IMR-90 (cell line): ENCODE data around the gene SHB. TPM values are rescaled to one million over a fixed set of nuclear protein-coding genes. Genes with fewer than 3 reads are reported as not detected.

ENCODE experiments used
- ATAC-seq: fragments of 200-7000 bp; cut with Tn5 transposase; 2 replicates; pipeline ENCODE4 v1.9.1; 2020; ENCODE audit warnings: low read depth, mild to moderate bottlenecking, moderate library complexity
- BruUV-seq: library from RNA; stranded (reverse); fragments of 400-500 nt; replicated peaks from 2 replicates; lab custom pipeline; 2021; lab: Mats Ljungman, UMichigan
- CTCF ChIA-PET: fragments of 300-600 bp; formaldehyde crosslinking; extraction: SDS; loops from one replicate; lab custom pipeline; 2021; ENCODE audit warnings: antibody characterized with exemption; lab: Yijun Ruan, JAX
- POLR2A ChIA-PET: fragments of 300-600 bp; sonication (Branson Sonifier 250); formaldehyde crosslinking; loops from one replicate; lab custom pipeline; 2022; ENCODE audit warnings: antibody characterized with exemption; ENCODE audit not compliant: unreplicated experiment; lab: Charles Lee
- DNase-seq: peaks from one replicate; pipeline ENCODE4 v3.0.0; 2013
- H2AFZ ChIP-seq: replicated peaks from 2 replicates; pipeline ENCODE3; 2013; ENCODE audit warnings: low read length, mild to moderate bottlenecking; ENCODE audit not compliant: poor library complexity
- H2AK5ac ChIP-seq: 2 replicates; pipeline ENCODE4 v1.6.1; 2013; ENCODE audit warnings: low read depth, low read length, inconsistent platforms
- H2AK9ac ChIP-seq: replicated peaks from 2 replicates; pipeline ENCODE3; 2013; ENCODE audit warnings: mild to moderate bottlenecking, low read depth, low read length, moderate library complexity; ENCODE audit not compliant: poor library complexity
- H2BK120ac ChIP-seq: 2 replicates; pipeline ENCODE4 v1.6.1; 2013; ENCODE audit warnings: low read depth, low read length, inconsistent platforms
- H2BK15ac ChIP-seq: 3 replicates; pipeline ENCODE4 v1.6.1; 2013; ENCODE audit warnings: low read depth, low read length, inconsistent platforms
- H2BK20ac ChIP-seq: 2 replicates; pipeline ENCODE4 v1.6.1; 2013; ENCODE audit warnings: low read depth, mild to moderate bottlenecking, inconsistent platforms, low read length, moderate library complexity
- H2BK5ac ChIP-seq: 2 replicates; pipeline ENCODE4 v1.6.1; 2013; ENCODE audit warnings: mild to moderate bottlenecking, low read depth, low read length, inconsistent platforms; ENCODE audit not compliant: poor library complexity, severe bottlenecking
- H3K14ac ChIP-seq: replicated peaks from 2 replicates; pipeline ENCODE4 v1.6.1; 2013; ENCODE audit warnings: low read depth, low read length, inconsistent platforms
- H3K18ac ChIP-seq: 2 replicates; pipeline ENCODE4 v1.6.1; 2013; ENCODE audit warnings: low read depth, low read length, control low read depth
- H3K23ac ChIP-seq: 2 replicates; pipeline ENCODE4 v1.6.1; 2013; ENCODE audit warnings: low read depth, low read length, inconsistent platforms
- H3K27ac ChIP-seq: 2 replicates; pipeline ENCODE4 v1.5.1; 2013; ENCODE audit warnings: mild to moderate bottlenecking, control low read depth, low read length; ENCODE audit not compliant: insufficient read depth
- H3K27me3 ChIP-seq: 2 replicates; pipeline ENCODE4 v1.6.1; 2013; ENCODE audit warnings: low read length; ENCODE audit not compliant: control insufficient read depth, insufficient read depth
- H3K36me3 ChIP-seq: 2 replicates; pipeline ENCODE4 v1.6.1; 2013; ENCODE audit warnings: low read length, mixed read lengths; ENCODE audit not compliant: control insufficient read depth, insufficient read depth
- H3K4ac ChIP-seq: 2 replicates; pipeline ENCODE4 v1.6.1; 2013; ENCODE audit warnings: low read depth, low read length, inconsistent platforms
- H3K4me1 ChIP-seq: 2 replicates; pipeline ENCODE4 v1.6.1; 2013; ENCODE audit warnings: low read length, mixed read lengths; ENCODE audit not compliant: control insufficient read depth, insufficient read depth
- H3K4me2 ChIP-seq: 2 replicates; pipeline ENCODE4 v1.6.1; 2013; ENCODE audit warnings: low read depth, mild to moderate bottlenecking, control low read depth, low read length, moderate library complexity
- H3K4me3 ChIP-seq: 2 replicates; pipeline ENCODE4 v1.5.1; 2013; ENCODE audit warnings: low read depth, mild to moderate bottlenecking, control low read depth, low read length, moderate library complexity; ENCODE audit not compliant: insufficient read depth
- H3K56ac ChIP-seq: 2 replicates; pipeline ENCODE4 v1.6.1; 2013; ENCODE audit warnings: low read length, inconsistent platforms; ENCODE audit not compliant: insufficient read depth; ENCODE audit errors: extremely low read depth
- H3K79me1 ChIP-seq, 2 experiments: 2 replicates each; pipeline ENCODE4 v1.6.1; 2013; ENCODE audit warnings: low read length in 2 of 2, inconsistent platforms in 1 of 2, low read depth in 1 of 2
- H3K9ac ChIP-seq: 2 replicates; pipeline ENCODE4 v1.6.1; 2013; ENCODE audit warnings: low read depth, low read length, control low read depth
- H3K9me1 ChIP-seq: 2 replicates; pipeline ENCODE4 v1.6.1; 2013; ENCODE audit warnings: low read length, inconsistent platforms; ENCODE audit not compliant: insufficient read depth
- H3K9me3 ChIP-seq: 2 replicates; pipeline ENCODE4 v1.6.1; 2013; ENCODE audit warnings: low read length; ENCODE audit not compliant: control insufficient read depth, insufficient read depth
- H4K20me1 ChIP-seq: 2 replicates; pipeline ENCODE4 v1.6.1; 2013; ENCODE audit warnings: low read length, inconsistent platforms; ENCODE audit not compliant: insufficient read depth
- H4K5ac ChIP-seq: 2 replicates; pipeline ENCODE4 v1.6.1; 2013; ENCODE audit warnings: mild to moderate bottlenecking, low read depth, low read length, control low read depth
- H4K8ac ChIP-seq, 2 experiments: 2 replicates each; pipeline ENCODE4 v1.6.1; 2013; ENCODE audit warnings: low read depth in 2 of 2, low read length in 2 of 2, control low read depth in 1 of 2, inconsistent platforms in 1 of 2
- H4K91ac ChIP-seq: 2 replicates; pipeline ENCODE4 v1.6.1; 2013; ENCODE audit warnings: low read depth, low read length, inconsistent platforms; ENCODE audit not compliant: insufficient read depth
- BHLHE40 ChIP-seq: fragments of 150-350 bp; IDR thresholded peaks from 2 replicates; pipeline ENCODE4 v1.6.1; 2016; ENCODE audit warnings: mild to moderate bottlenecking, low read depth, low read length
- CEBPB ChIP-seq: IDR thresholded peaks from 2 replicates; pipeline ENCODE4 v1.6.1; 2012; ENCODE audit warnings: low read depth, low read length, improper control_type of control experiment
- CHD1 ChIP-seq: IDR thresholded peaks from 2 replicates; pipeline ENCODE4 v1.6.1; 2012; ENCODE audit warnings: low read depth, low read length, improper control_type of control experiment
- FOS ChIP-seq: fragments of 150-350 bp; IDR thresholded peaks from 2 replicates; pipeline ENCODE4 v1.6.1; 2016; ENCODE audit warnings: low read depth, low read length
- MAFK ChIP-seq: IDR thresholded peaks from 2 replicates; pipeline ENCODE4 v1.6.1; 2012; ENCODE audit warnings: low read depth, low read length, improper control_type of control experiment
- MXI1 ChIP-seq: IDR thresholded peaks from 2 replicates; pipeline ENCODE4 v1.6.1; 2012; ENCODE audit warnings: low read depth, mild to moderate bottlenecking, low read length, moderate library complexity, borderline replicate concordance
- POLR2A ChIP-seq: IDR thresholded peaks from 2 replicates; pipeline ENCODE4 v1.6.1; 2012; ENCODE audit warnings: mild to moderate bottlenecking, low read depth, low read length
- RCOR1 ChIP-seq: IDR thresholded peaks from 2 replicates; pipeline ENCODE4 v1.6.1; 2012; ENCODE audit warnings: mild to moderate bottlenecking, low read length, improper control_type of control experiment; ENCODE audit not compliant: insufficient replicate concordance
- RFX5 ChIP-seq: IDR thresholded peaks from 2 replicates; pipeline ENCODE4 v1.8.0; 2012; ENCODE audit warnings: low read depth, mild to moderate bottlenecking, low read length, moderate library complexity
- WGBS, 2 experiments: methylation state at CpG; one replicate each; pipeline versions ENCODE4 v1.1.5 to v1.1.7; 2013; ENCODE audit warnings: missing lambda C conversion rate in 2 of 2; ENCODE audit not compliant: insufficient read length in 1 of 2; ENCODE audit errors: extremely low coverage in 2 of 2; 5-methylcytosine and 5-hydroxymethylcytosine counted together
- dilution Hi-C: fragments of 300-500 bp; cut with HindIII; formaldehyde crosslinking; loops from one replicate; pipeline ENCODE4 v1.14.3; 2018; ENCODE audit warnings: low sequenced_read_pairs; ENCODE audit not compliant: unreplicated experiment
- in situ Hi-C: fragments of 300-500 bp; cut with MboI; formaldehyde crosslinking; loops from 3 replicates; pipeline ENCODE4 v1.14.3; 2019; ENCODE audit warnings: low sequenced_read_pairs, inconsistent platforms, mixed read lengths
- intact Hi-C: fragments of 100-400 bp; cut with micrococcal nuclease; formaldehyde crosslinking; loops from 2 replicates; pipeline ENCODE4 v1.10.0; 2022
- polyA plus RNA-seq, 3 experiments: library from polyadenylated mRNA; depleted of rRNA; stranded (reverse); fragments of >200 nt; gene quantifications; 2 replicates each; pipeline ENCODE4 v1.2.3, GENCODE V29; 2012; ENCODE audit warnings: low replicate concordance in 1 of 3
- total RNA-seq: library from RNA; depleted of rRNA; stranded (reverse); fragments of >200 nt; gene quantifications from 2 replicates; pipeline ENCODE4 v1.2.3, GENCODE V29; 2012
- TF ChIP-seq, protein P1 (sequence below): fragments of 150-350 bp; IDR thresholded peaks from 2 replicates; pipeline ENCODE4 v1.6.1; 2016; ENCODE audit warnings: low read depth, mild to moderate bottlenecking, low read length, moderate library complexity, borderline replicate concordance
- TF ChIP-seq, protein P2 (sequence below): fragments of 150-350 bp; IDR thresholded peaks from 2 replicates; pipeline ENCODE4 v1.6.1; 2017; ENCODE audit warnings: mild to moderate bottlenecking, antibody characterized with exemption, low read length, low read depth

SHB gene
- total and polyA plus RNA-seq, 2 of the 4 experiments (the other 2 are of a cell fraction), result 6.1 to 20.4 TPM

DNA sequence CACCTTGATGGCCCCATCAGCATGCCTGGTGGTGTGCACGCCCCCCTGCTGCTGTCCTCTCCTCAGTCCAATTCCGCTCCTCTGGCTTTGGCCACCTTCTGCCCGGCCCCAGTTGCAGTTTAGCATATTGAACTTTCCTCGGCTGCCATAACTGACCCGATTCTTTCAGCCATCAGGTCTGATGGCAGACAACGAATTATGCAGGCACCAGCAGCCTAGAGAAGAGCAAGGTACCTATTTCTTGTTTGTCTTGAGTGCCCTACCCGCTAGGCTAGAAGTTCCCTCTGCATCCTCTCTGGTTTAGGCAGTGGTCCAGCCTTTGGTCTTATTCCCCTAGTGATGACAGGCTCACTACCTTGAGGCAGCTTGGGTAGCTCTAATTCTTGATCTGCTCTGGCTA is 122.1 kb downstream of the SHB start:
- Histone ChIP-seq H2AK9ac (no peak overlapping the region), H4K8ac (no peak overlapping the region; a peak in 1 of 4 replicates), H3K56ac (no peak overlapping the region), H3K9ac (no peak overlapping the region), H2BK120ac (no peak overlapping the region), H3K27ac (no peak overlapping the region), H3K9me3 (no peaks in the 10 kb centered on the region), H2BK5ac (no peak overlapping the region), H2AK5ac (peak overlapping the region; percentile 21; the same call in 1 of the 2 replicates), H3K4me3 (no peak overlapping the region), H2BK15ac (no peak overlapping the region), H3K27me3 (no peaks in the 10 kb centered on the region), H2AFZ (no peak overlapping the region), H3K4me2 (no peak overlapping the region), H3K14ac (no peak overlapping the region; the same call in 1 of the 2 replicates), H3K79me1 (peaks cover 60 to 95% of the 10 kb centered on the region in 2 experiments), H4K91ac (no peak overlapping the region), H4K20me1 (peaks cover 17% of the 10 kb centered on the region; the same call in 1 of the 2 replicates), H4K5ac (no peak overlapping the region), H2BK20ac (no peak overlapping the region; the same call in 1 of the 2 replicates), H3K18ac (no peak overlapping the region), H3K4me1 (peaks cover 37% of the 10 kb centered on the region), H3K9me1 (peaks cover 62% of the 10 kb centered on the region), H3K36me3 (peaks cover 69% of the 10 kb centered on the region), H3K23ac (no peak overlapping the region), H3K4ac (no peak overlapping the region)
- no peak for ATAC-seq
- POLR2A ChIA-PET, result no interaction called here
- CTCF ChIA-PET, result no interaction called here
- intact Hi-C loops (no loop called here), dilution Hi-C loops (loop anchor here (25.0 kb wide), 1 partner anchor 115 kb away; the partner anchor contains the start of gene SHB), in situ Hi-C loops (no loop called here)
- whole genome bisulfite sequencing, 2 experiments, result 69% methylated on average over 4 of the region's 7 CpGs; no CpG with 5 or more reads in 1 of the 2 experiments
- BruUV-seq, result no TSS peak
- no peak for DNase-seq
- TF ChIP-seq, protein P1, sequence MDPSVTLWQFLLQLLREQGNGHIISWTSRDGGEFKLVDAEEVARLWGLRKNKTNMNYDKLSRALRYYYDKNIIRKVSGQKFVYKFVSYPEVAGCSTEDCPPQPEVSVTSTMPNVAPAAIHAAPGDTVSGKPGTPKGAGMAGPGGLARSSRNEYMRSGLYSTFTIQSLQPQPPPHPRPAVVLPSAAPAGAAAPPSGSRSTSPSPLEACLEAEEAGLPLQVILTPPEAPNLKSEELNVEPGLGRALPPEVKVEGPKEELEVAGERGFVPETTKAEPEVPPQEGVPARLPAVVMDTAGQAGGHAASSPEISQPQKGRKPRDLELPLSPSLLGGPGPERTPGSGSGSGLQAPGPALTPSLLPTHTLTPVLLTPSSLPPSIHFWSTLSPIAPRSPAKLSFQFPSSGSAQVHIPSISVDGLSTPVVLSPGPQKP, result no peak
- no peak for TF ChIP-seq FOS
- no peak for TF ChIP-seq CEBPB
- no peak for TF ChIP-seq BHLHE40
- TF ChIP-seq RCOR1, result no peak
- TF ChIP-seq, protein P2, sequence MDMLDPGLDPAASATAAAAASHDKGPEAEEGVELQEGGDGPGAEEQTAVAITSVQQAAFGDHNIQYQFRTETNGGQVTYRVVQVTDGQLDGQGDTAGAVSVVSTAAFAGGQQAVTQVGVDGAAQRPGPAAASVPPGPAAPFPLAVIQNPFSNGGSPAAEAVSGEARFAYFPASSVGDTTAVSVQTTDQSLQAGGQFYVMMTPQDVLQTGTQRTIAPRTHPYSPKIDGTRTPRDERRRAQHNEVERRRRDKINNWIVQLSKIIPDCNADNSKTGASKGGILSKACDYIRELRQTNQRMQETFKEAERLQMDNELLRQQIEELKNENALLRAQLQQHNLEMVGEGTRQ, result no peak
- no peak for TF ChIP-seq CHD1
- no peak for TF ChIP-seq POLR2A
- TF ChIP-seq RFX5, result no peak
- TF ChIP-seq MAFK, result no peak
- TF ChIP-seq MXI1, result no peak
